ES-I3 (cell line): ENCODE data around the gene PIGP.
"Not testable (repeated sequence)": the region's sequence is repeated elsewhere in the genome, so short reads cannot be mapped to it uniquely, and the experiment has no call there.

Source experiments
- H3K36me3 ChIP-seq: 2 replicates; pipeline ENCODE4 v1.6.1; 2013; ENCODE audit warnings: mild to moderate bottlenecking, low read length, control low read depth, moderate library complexity; ENCODE audit not compliant: insufficient read depth
- H3K4me1 ChIP-seq: 2 replicates; pipeline ENCODE4 v1.6.1; 2013; ENCODE audit warnings: mild to moderate bottlenecking, control low read depth, low read length; ENCODE audit not compliant: insufficient read depth
- H3K9ac ChIP-seq: 2 replicates; pipeline ENCODE4 v1.6.1; 2013; ENCODE audit warnings: low read depth, mild to moderate bottlenecking, low read length, moderate library complexity
- H3K9me3 ChIP-seq: 2 replicates; pipeline ENCODE4 v1.6.1; 2013; ENCODE audit warnings: mild to moderate bottlenecking, low read length, moderate library complexity; ENCODE audit not compliant: control insufficient read depth, insufficient read depth

The PIGP gene

DNA sequence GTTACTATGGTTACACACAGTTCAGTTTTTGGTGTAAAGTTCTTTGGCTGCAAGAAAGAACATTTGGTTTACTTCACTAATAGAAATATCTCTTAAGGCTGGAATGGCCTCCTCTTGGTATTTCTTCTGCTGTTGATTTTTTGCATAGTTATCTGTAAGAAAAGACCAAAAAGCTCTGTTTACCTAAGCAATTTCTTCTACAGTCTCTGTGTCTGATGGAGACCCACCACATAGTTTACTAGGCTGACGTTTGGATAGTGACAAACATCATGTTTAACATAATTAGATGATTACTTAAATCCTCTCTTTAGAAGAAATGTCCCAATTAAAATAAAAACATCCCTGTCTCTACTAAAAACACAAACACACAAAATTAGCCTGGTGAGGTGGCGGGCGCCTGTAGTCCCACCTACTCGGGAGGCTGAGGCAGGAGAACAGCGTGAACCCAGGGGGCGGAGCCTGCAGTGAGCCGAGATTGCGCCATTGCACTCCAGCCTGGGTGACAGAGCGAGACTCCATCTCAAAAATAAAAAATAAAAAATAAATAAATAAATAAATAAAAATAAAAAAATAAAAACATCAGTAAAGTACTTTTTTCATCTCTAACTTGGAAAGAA is 7.2 kb downstream of the PIGP start:
- Histone ChIP-seq H3K9ac (no peak overlapping the region), H3K9me3 (no peaks in the 10 kb centered on the region), H3K36me3 (no peaks in the 10 kb centered on the region), H3K4me1 (peaks cover 7% of the 10 kb centered on the region)

DNA sequence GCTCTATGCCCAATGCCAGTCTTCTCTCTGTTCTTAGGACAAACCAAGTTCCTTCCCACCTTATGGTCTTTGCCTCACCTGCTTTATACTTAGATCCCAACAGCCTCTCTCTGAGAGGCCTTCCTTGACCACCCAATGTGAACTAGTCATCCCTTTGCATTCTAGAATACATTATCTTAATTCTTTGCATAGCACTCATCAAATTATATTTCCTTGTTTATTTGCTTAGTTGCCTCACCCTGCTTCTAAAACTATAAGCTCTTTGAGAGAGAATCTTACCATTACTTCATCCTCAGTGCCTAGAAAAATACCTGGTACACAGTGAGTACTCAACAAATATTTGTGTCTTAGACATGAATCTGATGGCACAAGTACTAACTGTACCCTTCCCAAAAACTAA is 8.0 kb downstream of the PIGP start:
- H3K9me3 ChIP-seq, result no peaks in the 10 kb centered on the region
- no peaks in the 10 kb centered on the region for H3K36me3 ChIP-seq
- peaks cover 14% of the 10 kb centered on the region for H3K4me1 ChIP-seq
- no peak overlapping the region for H3K9ac ChIP-seq

GRCh38 chr21:37063433-37063832 is 9.4 kb downstream of the PIGP start:
- Histone ChIP-seq H3K9ac (no peak overlapping the region), H3K36me3 (no peaks in the 10 kb centered on the region), H3K9me3 (no peaks in the 10 kb centered on the region), H3K4me1 (peaks cover 17% of the 10 kb centered on the region)

DNA sequence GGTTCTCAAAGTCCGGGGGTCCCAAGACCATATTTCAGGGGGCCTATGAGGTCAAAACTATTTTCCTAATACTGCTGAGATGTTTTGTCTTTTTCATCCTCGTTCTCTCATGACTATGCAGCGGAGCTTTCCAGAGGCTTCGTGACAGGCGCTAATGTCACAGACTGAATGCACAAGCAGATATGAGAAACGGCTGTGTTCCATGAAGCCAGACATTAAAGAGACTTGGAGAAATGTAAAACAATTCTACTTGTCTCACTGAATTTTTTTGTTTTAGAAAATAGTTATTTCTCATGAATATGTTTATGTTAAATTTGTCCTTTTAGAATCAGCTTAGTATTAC is 10.3 kb downstream of the PIGP start:
- Histone ChIP-seq H3K36me3 (no peaks in the 10 kb centered on the region), H3K4me1 (peaks cover 18% of the 10 kb centered on the region), H3K9ac (no peak overlapping the region), H3K9me3 (no peaks in the 10 kb centered on the region)

DNA sequence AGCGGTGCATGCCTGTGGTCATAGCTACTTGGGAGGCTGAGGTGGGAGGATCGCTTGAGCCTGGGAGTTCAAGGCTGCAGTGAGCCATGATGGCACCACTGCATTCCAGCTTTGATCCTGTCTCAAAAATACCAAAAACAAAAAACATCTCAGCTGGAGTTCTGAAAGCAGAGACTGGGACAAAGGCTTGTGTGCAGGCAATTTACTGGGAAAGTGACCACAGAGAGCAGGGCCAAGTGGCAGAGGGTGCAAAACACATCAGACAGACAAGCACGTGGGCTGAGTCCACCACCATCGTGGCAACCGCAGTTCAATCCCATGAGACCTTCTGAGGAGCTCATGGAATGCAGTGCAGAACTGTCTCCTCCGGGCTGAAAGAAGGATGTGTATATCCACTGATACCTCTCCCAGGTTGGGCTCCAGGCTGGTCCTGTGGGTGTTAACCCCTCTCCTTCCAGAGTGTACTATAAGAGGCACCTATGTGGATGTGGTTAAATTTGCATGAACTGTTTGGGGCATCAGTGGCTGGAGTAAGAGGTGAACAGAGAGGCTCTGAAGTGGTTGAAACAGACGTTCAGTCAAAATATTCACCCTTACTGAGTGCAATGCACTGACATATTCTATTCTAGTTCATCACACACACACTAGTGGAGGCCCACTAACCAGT is 10.8 kb downstream of the PIGP start:
- peaks cover 18% of the 10 kb centered on the region for H3K4me1 ChIP-seq
- no peaks in the 10 kb centered on the region for H3K9me3 ChIP-seq
- H3K9ac ChIP-seq, result no peak overlapping the region
- no peaks in the 10 kb centered on the region for H3K36me3 ChIP-seq

GRCh38 chr21:37060296-37060695 is 12.6 kb downstream of the PIGP start:
- no peak overlapping the region for H3K9ac ChIP-seq
- H3K9me3 ChIP-seq, result no peaks in the 10 kb centered on the region
- no peaks in the 10 kb centered on the region for H3K36me3 ChIP-seq
- peaks cover 18% of the 10 kb centered on the region for H3K4me1 ChIP-seq

GRCh38 chr21:37059181-37059580 is 13.7 kb downstream of the PIGP start:
- peaks cover 18% of the 10 kb centered on the region for H3K4me1 ChIP-seq
- no peaks in the 10 kb centered on the region for H3K36me3 ChIP-seq
- no peaks in the 10 kb centered on the region for H3K9me3 ChIP-seq
- H3K9ac ChIP-seq, result no peak overlapping the region

DNA sequence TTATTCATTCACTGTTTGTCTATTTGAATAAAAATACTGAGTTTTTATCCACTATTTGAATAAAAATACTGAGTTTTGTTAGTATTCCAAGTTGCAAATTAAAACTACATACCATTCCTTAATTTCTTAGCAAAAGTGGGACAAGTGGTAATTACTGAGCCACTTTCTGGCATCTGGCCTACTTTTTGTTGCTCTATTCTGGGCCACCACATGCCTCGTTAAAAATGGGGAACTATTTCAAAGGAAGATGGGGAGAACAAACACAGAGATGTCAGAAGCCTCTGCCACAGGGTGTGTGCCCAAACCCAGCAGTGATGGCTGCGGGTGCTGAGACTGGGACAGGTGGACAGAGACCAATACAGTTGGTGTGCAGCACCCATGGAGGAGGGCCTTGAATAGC is 14.6 kb downstream of the PIGP start:
- no peak overlapping the region for H3K9ac ChIP-seq
- peaks cover 18% of the 10 kb centered on the region for H3K4me1 ChIP-seq
- H3K36me3 ChIP-seq, result no peaks in the 10 kb centered on the region
- no peaks in the 10 kb centered on the region for H3K9me3 ChIP-seq

GRCh38 chr21:37057614-37058013 is 15.3 kb downstream of the PIGP start:
- H3K4me1 ChIP-seq, result peaks cover 18% of the 10 kb centered on the region
- H3K9me3 ChIP-seq, result no peaks in the 10 kb centered on the region
- H3K36me3 ChIP-seq, result no peaks in the 10 kb centered on the region
- no peak overlapping the region for H3K9ac ChIP-seq

DNA sequence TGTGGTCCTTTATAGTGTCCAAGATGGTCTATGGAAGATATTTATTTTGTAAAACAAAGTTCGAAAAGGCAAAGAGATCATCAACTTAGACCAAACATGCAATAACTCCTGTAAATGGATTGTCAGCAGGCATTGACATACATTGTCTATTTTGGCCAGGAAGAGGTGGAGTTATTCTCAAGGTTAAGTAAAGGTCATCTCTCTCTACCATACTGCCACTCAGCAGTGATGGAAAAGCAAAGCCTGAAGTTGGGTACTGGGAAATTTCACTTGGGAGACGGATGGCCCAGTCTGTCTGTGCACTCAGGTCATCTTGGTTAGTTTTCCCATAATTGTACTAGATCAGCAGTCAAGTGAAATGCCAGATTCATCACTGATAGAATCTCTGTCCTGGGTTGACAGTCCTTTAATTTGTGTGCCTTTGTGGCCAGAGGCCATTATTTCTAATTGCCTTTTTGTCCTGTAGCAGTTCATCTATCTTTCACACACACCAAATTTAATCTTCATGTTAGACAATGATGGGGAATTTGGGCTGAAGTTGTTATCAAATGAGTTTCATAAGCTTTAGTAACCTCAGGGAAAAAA is 17.5 kb downstream of the PIGP start:
- Histone ChIP-seq H3K9me3 (no peaks in the 10 kb centered on the region), H3K36me3 (no peaks in the 10 kb centered on the region), H3K9ac (no peak overlapping the region)

DNA sequence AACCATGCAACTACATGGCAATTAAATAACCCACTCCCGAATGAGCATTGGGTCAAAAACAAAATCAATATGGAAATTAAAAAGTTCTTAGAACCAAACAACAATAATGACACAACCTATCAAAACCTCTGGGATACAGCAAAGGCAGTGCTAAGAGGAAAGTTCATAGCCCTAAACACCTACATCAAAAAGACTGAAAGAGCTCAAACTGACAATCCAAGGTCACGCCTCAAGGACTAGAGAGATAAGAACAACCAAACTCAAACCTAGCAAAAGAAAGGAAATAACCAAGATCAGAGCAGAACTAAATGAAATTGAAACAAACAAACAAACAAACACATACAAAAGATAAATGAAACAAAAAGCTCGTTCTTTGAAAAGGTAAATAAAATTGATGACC is 23.1 kb downstream of the PIGP start:
- not testable (repeated sequence) for H3K9ac ChIP-seq, H3K36me3 ChIP-seq, H3K9me3 ChIP-seq
- peaks cover 13% of the 10 kb centered on the region; the same call in 1 of the 2 replicates for H3K4me1 ChIP-seq

More for the DNA sequence above, 17.5 kb downstream of the PIGP start:
- peaks cover 8% of the 10 kb centered on the region for H3K4me1 ChIP-seq

DNA sequence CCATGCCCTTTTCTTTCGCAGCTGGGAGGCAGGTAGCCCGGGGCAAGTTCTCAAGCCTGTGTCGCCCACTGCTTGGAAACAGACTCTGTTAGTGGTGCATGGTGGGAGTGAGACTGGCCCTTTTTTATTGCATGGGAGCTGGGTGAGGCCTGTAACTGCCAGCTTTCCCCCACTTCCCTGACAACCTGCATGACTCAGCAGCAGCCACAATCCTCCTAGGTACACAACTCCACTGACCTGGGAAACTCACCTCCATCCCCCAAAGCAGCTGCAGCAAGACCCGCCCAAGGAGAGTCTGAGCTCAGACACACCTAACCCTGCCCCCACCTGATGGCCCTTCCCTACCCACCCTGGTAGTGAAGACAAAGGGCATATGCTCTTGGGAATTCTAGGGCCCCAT is 25.8 kb downstream of the PIGP start:
- no peak overlapping the region for H3K9ac ChIP-seq

GRCh38 chr21:37045556-37045955 is 27.3 kb downstream of the PIGP start:
- Histone ChIP-seq H3K4me1 (peaks cover 13% of the 10 kb centered on the region; the same call in 1 of the 2 replicates), H3K9me3 (no peaks in the 10 kb centered on the region), H3K9ac (no peak overlapping the region), H3K36me3 (no peaks in the 10 kb centered on the region)

More for the DNA sequence above, 25.8 kb downstream of the PIGP start:
- Histone ChIP-seq H3K4me1 (peaks cover 13% of the 10 kb centered on the region; the same call in 1 of the 2 replicates), H3K9me3 (no peaks in the 10 kb centered on the region), H3K36me3 (no peaks in the 10 kb centered on the region)

DNA sequence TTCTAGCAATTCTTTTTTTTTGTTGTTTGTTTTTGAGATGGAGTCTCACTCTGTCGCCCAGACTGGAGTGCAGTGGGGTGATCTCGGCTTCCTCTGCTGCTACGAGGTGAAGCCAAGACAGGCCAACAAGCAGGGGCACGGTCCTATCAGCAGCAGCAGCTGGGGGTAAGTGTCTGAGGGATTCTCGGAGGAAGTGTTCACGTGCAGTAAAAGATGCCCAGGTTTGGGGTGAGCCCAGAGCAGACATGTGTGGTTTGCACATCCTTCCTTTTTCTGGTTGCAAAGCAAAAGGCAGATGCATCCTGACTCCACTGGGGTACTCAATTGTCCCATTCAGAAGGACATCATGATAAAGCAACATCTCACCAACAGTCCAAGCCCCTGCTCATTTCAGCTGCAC is 27.7 kb downstream of the PIGP start:
- Histone ChIP-seq H3K4me1 (peaks cover 13% of the 10 kb centered on the region; the same call in 1 of the 2 replicates), H3K9ac (no peak overlapping the region)

DNA sequence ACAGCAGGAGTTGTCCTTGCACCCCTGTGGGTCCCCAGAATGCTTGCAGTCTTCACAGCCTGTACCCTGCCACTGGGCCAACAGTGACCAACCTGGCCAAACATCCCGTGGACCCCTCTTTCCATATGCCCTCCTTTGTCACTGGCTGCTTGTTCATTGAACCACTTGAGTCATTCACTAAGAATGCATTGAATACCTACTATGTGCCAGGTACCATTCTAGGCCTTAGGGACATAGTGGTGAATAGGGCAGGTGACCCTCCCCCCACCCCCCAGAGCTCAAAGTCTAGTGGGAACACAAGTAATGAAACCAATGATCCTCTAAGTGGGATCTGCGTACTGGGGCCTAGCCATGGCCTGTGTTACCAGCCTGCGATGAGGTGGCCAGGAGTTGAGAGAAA is 28.2 kb downstream of the PIGP start:
- H3K36me3 ChIP-seq, result no peaks in the 10 kb centered on the region
- no peaks in the 10 kb centered on the region for H3K9me3 ChIP-seq
- H3K9ac ChIP-seq, result no peak overlapping the region
- peaks cover 13% of the 10 kb centered on the region; the same call in 1 of the 2 replicates for H3K4me1 ChIP-seq

More for the DNA sequence above, 27.7 kb downstream of the PIGP start:
- Histone ChIP-seq H3K9me3 (no peaks in the 10 kb centered on the region), H3K36me3 (no peaks in the 10 kb centered on the region)
